Thymus (tissue), 11 donors: ENCODE results near the gene SORCS3. TPM values are rescaled to one million over a fixed set of nuclear protein-coding genes. Genes with fewer than 3 reads are reported as not detected.
"Not testable (repeated sequence)": the region's sequence is repeated elsewhere in the genome, so short reads cannot be mapped to it uniquely, and the experiment has no call there.

ENCODE experiments used
- DNase-seq, 9 donors: peaks; one replicate each; pipeline ENCODE4 v3.0.0-alpha.2; 2013; ENCODE audit warnings: low spot score in 9 of 9, low read depth in 6 of 9, missing footprints in 1 of 9
- H3K27ac ChIP-seq, 2 donors: one replicate each; pipeline ENCODE4 v1.5.1; 2013; ENCODE audit warnings: control low read depth in 1 of 2, low read depth in 1 of 2, low read length in 1 of 2, mild to moderate bottlenecking in 1 of 2, moderate library complexity in 1 of 2
- H3K27me3 ChIP-seq, 2 donors: one replicate each; pipeline ENCODE4 v1.5.1; 2013; ENCODE audit warnings: low read length in 1 of 2; ENCODE audit not compliant: control insufficient read depth in 2 of 2, insufficient read depth in 1 of 2
- H3K36me3 ChIP-seq, 2 donors: one replicate each; pipeline ENCODE4 v1.5.1; 2013; ENCODE audit warnings: low read length in 1 of 2, mild to moderate bottlenecking in 1 of 2, moderate library complexity in 1 of 2; ENCODE audit not compliant: control insufficient read depth in 2 of 2, insufficient read depth in 2 of 2
- H3K4me1 ChIP-seq, 2 donors: one replicate each; pipeline ENCODE4 v1.5.1; 2013; ENCODE audit warnings: low read length in 2 of 2; ENCODE audit not compliant: control insufficient read depth in 2 of 2, insufficient read depth in 2 of 2
- H3K4me3 ChIP-seq, 2 donors: one replicate each; pipeline ENCODE4 v1.5.1; 2013; ENCODE audit warnings: low read length in 2 of 2, control low read depth in 1 of 2, mild to moderate bottlenecking in 1 of 2
- H3K9me3 ChIP-seq, 2 donors: one replicate each; pipeline ENCODE4 v1.5.1; 2013; ENCODE audit warnings: low read length in 1 of 2, mild to moderate bottlenecking in 1 of 2; ENCODE audit not compliant: control insufficient read depth in 2 of 2, insufficient read depth in 1 of 2
- WGBS: extraction: QIAGEN DNeasy Blood & Tissue Kit; methylation state at CpG from one replicate; pipeline ENCODE4 v1.1.7; 2013; 5-methylcytosine and 5-hydroxymethylcytosine counted together
- polyA plus RNA-seq: library from polyadenylated mRNA; stranded (reverse); fragments of 200-250 nt; gene quantifications from one replicate; pipeline ENCODE4 v1.2.3, GENCODE V29; 2013
- total RNA-seq: library from RNA; stranded (reverse); fragments of 120-200 nt; gene quantifications from one replicate; pipeline ENCODE4 v1.2.4, GENCODE V29; 2013
- donor health status: healthy.

The SORCS3 gene
- total and polyA plus RNA-seq, 2 donors: 0.05 TPM

DNA sequence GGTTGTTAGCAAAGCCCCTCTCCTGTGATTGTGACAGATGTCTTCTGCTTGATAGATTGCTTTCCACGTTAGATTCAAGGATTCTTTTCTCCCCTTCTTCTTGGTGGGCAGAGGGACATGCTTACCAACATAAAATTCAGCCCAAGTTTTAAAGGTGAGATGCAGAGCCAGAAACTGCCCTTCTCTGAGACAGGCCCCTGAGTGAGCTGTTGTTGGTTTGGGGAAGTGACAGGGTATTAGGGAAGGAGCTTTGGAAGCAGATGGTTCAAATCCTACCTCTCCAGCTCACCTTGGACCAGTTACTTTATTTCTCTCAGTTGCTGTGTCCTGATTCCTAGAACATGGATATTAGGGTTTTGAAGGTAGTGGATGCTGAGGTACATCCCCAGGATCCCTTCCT lies 53.0 kb downstream of the SORCS3 start:
- WGBS: 33% methylated on average over 1 of the region's 1 CpG

DNA sequence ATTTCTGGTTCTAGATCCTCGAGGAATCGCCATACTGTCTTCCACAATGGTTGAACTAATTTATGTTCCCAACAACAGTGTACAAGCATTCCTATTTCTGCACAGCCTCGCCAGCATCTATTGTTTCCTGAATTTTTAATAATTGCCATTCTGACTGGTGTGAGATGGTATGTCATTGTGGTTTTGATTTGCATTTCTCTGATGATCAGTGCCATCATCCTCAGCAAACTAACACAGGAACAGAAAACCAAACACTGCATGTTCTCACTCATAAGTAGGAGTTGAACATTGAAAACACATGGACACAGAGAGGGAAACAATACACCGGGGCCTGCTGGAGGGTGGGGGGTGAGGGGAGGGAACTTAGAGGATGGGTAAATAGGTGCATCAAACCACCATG lies 62.2 kb downstream of the SORCS3 start:
- not testable (repeated sequence) for H3K4me1 ChIP-seq, H3K27me3 ChIP-seq, H3K9me3 ChIP-seq, H3K4me3 ChIP-seq, H3K36me3 ChIP-seq, H3K27ac ChIP-seq, DNase-seq
- 93% methylated on average over 4 of the region's 4 CpGs for WGBS

More for the DNA sequence above, 53.0 kb downstream of the SORCS3 start:
- Histone ChIP-seq H3K4me1 (no peaks in the 10 kb centered on the region), H3K27ac (no peak overlapping the region), H3K36me3 (no peaks in the 10 kb centered on the region), H3K27me3 (no peaks in the 10 kb centered on the region), H3K9me3 (no peaks in the 10 kb centered on the region), H3K4me3 (no peak overlapping the region)
- no peak for DNase-seq

DNA sequence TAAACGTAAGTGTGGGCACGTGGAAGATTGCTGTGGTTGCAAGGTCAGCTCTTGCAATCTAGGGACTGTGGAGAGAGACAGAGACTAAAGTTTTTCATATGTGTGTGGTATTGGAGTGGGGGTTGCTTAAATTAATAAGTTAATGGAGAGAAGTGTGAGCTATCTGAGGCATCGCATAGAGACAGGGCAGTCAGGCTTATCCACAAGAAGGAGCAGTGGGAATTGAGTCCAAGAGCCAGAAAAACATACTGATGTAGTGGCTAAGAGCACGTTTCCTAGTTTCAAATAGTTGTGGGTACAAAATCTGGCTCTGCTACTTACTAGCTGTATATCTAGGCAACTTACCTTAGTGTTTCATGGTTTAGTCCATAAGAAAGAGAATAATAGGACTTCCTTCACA lies 65.8 kb downstream of the SORCS3 start:
- no peak for DNase-seq
- H3K9me3 ChIP-seq: no peaks in the 10 kb centered on the region
- 84% methylated on average over 4 of the region's 4 CpGs for WGBS
- no peaks in the 10 kb centered on the region for H3K4me1 ChIP-seq
- H3K4me3 ChIP-seq: no peak overlapping the region
- H3K27me3 ChIP-seq: no peaks in the 10 kb centered on the region
- no peak overlapping the region for H3K27ac ChIP-seq
- no peaks in the 10 kb centered on the region for H3K36me3 ChIP-seq

DNA sequence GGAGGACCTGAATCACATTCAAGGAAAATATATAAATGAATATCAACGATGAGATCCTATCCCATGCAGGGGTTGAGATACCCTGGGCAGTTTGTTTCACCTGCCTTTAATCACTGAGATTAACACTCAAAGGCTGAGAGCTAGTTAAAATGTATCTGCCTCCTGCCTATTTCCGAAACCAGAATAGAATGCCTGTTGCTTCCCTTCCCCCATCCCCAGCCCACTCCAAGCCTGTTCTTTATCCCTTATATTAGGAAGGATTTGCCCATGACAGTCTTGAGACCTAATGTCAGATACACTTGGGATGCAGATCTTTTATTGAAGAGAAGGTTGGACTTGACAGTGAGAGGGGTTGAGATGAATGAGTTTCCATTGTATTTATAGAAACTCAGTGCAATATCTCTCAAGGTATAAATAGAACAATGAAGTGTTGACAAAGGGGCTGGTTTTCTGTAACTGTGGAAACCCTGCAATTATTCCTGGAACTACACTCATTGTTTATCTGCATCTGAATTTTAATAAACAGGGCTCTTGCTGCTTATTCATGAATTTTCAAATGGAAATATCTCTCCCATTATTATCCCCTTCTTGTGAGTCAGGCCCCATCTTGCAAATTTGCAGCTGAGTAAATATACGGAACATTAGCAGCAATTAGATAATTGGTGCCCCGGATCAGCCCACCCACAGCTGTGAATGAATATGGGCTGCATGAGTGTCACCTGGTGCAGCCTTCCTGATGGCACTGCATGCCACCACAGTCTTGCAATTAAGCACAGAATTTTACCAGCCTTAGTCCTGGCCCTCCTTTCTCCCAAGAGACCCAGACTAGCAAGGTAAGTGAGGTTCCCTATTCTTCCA lies 66.7 kb downstream of the SORCS3 start:
- no peaks in the 10 kb centered on the region for H3K27me3 ChIP-seq

DNA sequence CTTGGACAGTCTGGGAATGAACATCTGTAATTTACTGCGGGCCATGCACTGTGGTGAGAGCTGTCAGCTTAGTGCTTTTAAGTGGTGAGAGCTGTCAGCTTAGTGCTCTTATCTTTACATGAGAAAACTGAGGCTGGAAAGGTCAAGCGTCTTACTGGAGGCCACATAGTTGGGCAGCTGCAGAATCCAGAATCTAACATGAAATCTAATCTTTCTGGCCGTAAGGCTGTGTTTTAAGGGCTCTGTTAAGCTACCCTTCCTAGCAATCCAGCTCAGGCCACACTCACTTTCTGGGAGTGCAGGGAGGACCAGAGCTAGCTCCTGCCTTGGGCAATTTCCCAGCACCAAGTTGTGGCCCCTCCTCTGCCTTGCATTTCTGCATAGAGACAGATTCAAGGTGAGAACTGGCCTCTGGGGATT lies 70.2 kb downstream of the SORCS3 start:
- H3K4me1 ChIP-seq: no peaks in the 10 kb centered on the region
- H3K36me3 ChIP-seq: no peaks in the 10 kb centered on the region
- 78% methylated on average over 3 of the region's 3 CpGs for WGBS
- no peaks in the 10 kb centered on the region for H3K9me3 ChIP-seq
- DNase-seq: no peak
- no peak overlapping the region for H3K27ac ChIP-seq
- no peak overlapping the region for H3K4me3 ChIP-seq
- no peaks in the 10 kb centered on the region for H3K27me3 ChIP-seq

More for the DNA sequence above, 66.7 kb downstream of the SORCS3 start:
- Histone ChIP-seq H3K36me3 (no peaks in the 10 kb centered on the region), H3K4me3 (no peak overlapping the region), H3K27ac (no peak overlapping the region), H3K4me1 (no peaks in the 10 kb centered on the region), H3K9me3 (no peaks in the 10 kb centered on the region)
- DNase-seq: no peak
- WGBS: 68% methylated on average over 4 of the region's 4 CpGs

DNA sequence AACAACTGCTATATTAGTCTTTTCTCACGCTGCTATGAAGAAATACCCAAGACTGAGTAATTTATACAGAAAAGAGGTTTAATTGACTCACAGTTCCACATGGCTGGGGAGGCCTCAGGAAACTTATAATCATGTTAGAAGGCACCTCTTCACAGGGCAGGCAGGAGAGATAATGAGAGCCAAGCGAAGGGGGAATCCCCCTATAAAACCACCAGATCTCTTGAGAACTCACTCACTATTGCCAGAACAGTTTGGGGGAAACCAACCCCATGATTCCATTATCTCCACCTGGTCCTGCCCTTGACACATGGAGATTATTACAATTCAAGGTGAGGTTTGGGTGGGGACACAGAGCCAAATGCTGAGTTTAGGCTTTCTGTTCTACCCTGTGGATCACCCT lies 89.5 kb downstream of the SORCS3 start:
- not testable (repeated sequence) for H3K27ac ChIP-seq, H3K4me1 ChIP-seq, H3K4me3 ChIP-seq, H3K36me3 ChIP-seq, H3K27me3 ChIP-seq, DNase-seq, H3K9me3 ChIP-seq
- 89% methylated on average over 2 of the region's 2 CpGs for WGBS

DNA sequence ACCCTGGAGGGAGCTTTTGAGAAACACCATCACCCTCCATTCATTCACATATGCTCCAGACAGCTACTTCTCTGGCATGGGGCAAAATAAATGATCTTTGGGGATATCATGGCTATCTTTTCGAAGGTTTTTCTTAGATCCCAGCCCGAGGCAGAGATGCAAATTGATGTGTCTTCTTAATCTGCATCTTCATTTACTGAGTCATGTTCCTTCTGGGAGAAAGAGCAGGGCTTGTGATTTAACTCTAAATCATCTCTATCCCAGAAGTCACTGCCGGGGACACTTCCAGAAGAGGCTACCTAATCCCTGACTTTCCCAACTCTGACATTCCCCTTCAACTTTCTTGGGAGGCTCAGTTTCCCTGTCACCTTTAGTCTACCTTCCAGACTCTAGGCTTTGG lies 90.1 kb downstream of the SORCS3 start:
- H3K4me3 ChIP-seq: no peak overlapping the region
- H3K36me3 ChIP-seq: no peaks in the 10 kb centered on the region
- H3K27me3 ChIP-seq: peaks cover 0 to 5% of the 10 kb centered on the region in 2 donors
- no peaks in the 10 kb centered on the region for H3K4me1 ChIP-seq
- H3K9me3 ChIP-seq: no peaks in the 10 kb centered on the region
- DNase-seq: no peak
- 85% methylated on average over 3 of the region's 3 CpGs for WGBS
- H3K27ac ChIP-seq: no peak overlapping the region

DNA sequence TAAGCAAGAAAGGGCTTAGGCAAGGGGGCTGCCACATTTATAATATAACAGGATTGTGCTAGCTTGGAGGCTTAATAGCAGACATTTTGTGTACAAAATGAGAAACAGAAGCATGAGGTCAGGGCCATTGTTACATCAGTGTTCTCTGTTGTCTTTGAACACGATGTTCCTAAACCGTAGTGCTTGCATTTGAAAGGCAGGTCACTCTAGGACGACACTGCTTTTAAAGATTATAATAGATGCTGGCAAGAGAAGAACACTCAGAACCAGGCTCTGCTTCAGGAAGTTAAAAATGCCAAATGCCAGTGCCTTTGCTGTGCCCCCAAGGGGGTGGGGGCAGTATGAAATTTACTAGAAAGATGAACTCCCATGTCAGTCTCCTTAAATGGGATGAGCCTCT lies 91.1 kb downstream of the SORCS3 start:
- no peaks in the 10 kb centered on the region for H3K36me3 ChIP-seq
- no peaks in the 10 kb centered on the region for H3K4me1 ChIP-seq
- DNase-seq: no peak
- H3K27ac ChIP-seq: no peak overlapping the region
- H3K4me3 ChIP-seq: no peak overlapping the region
- H3K27me3 ChIP-seq: peaks cover 0 to 5% of the 10 kb centered on the region in 2 donors
- no peaks in the 10 kb centered on the region for H3K9me3 ChIP-seq
- WGBS: 82% methylated on average over 3 of the region's 3 CpGs

DNA sequence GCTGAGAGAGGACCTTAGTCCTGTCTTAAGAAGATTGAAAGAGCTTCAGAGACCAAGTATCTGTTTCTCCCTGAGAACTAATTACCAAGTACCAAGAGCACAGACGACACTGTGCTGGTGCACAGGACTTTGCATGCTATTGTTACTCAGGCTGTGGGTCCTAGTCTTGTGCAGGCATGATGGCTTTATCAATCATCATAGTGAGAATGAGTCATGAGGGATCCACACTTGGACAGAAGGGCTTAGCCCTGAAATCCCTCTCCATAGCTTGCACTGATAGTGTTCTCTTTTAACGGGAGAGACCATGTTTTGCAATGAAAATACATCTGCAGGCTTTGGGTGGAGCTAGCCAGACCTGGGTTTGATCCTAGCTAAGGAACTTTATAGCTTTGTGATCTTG lies 93.3 kb downstream of the SORCS3 start:
- DNase-seq: no peak
- Histone ChIP-seq H3K27ac (no peak overlapping the region), H3K27me3 (peaks cover 0 to 5% of the 10 kb centered on the region in 2 donors), H3K9me3 (no peaks in the 10 kb centered on the region), H3K36me3 (no peaks in the 10 kb centered on the region), H3K4me3 (no peak overlapping the region), H3K4me1 (no peaks in the 10 kb centered on the region)
- WGBS: 68% methylated on average over 2 of the region's 2 CpGs
